Right lobe of liver (tissue), 6 donors: ENCODE data around the gene PKIB. TPM values are rescaled to one million over a fixed set of nuclear protein-coding genes. Genes with fewer than 3 reads are reported as not detected.

Experiments
- ATAC-seq, 4 donors: fragments of 200-7000 bp; cut with Tn5 transposase; one replicate each; pipeline ENCODE4 v1.9.1; 2020; ENCODE audit warnings: mild to moderate bottlenecking in 4 of 4, moderate library complexity in 4 of 4
- DNase-seq, 3 donors: peaks; one replicate each; pipeline ENCODE4 v3.0.0-alpha.2; 2020
- H3K27ac ChIP-seq, 3 donors: fragments of 200-600 bp; one replicate each; pipeline ENCODE4 v1.8.0; 2022
- H3K27me3 ChIP-seq, 2 donors: fragments of 200-600 bp; one replicate each; pipeline ENCODE4 v1.8.0; 2022
- H3K36me3 ChIP-seq, 4 donors: fragments of 200-600 bp; sonication (generic) in 1 of 4; one replicate each; pipeline versions ENCODE4 v1.5.1 to v1.8.0; 2017 to 2022; ENCODE audit warnings: control low read depth in 1 of 4
- H3K4me1 ChIP-seq, 4 donors: fragments of 200-600 bp; sonication (generic) in 1 of 4; one replicate each; pipeline versions ENCODE4 v1.5.1 to v1.8.0; 2017 to 2022; ENCODE audit warnings: control low read depth in 1 of 4
- H3K4me3 ChIP-seq, 3 donors: fragments of 200-600 bp; one replicate each; pipeline ENCODE4 v1.8.0; 2022
- H3K9me3 ChIP-seq, 4 donors: fragments of 200-600 bp; sonication (generic) in 1 of 4; one replicate each; pipeline versions ENCODE4 v1.5.1 to v1.8.0; 2017 to 2022; ENCODE audit warnings: control low read depth in 1 of 4
- CTCF ChIP-seq, 4 donors: fragments of 200-600 bp in 3 of 4; fragments of 450-650 bp in 1 of 4; IDR thresholded peaks; one replicate each; pipeline versions ENCODE4 v1.5.1 to v1.8.0; 2016 to 2022; ENCODE audit warnings: antibody characterized with exemption in 4 of 4, mild to moderate bottlenecking in 2 of 4
- POLR2A ChIP-seq: fragments of 450-650 bp; IDR thresholded peaks from one replicate; pipeline ENCODE4 v1.6.1; 2017; ENCODE audit warnings: antibody characterized with exemption, mild to moderate bottlenecking
- WGBS: methylation state at CpG from one replicate; pipeline ENCODE4 v1.1.6; 2018; ENCODE audit warnings: low coverage, low lambda C conversion rate; ENCODE audit not compliant: insufficient coverage; ENCODE audit errors: missing lambda C conversion rate; 5-methylcytosine and 5-hydroxymethylcytosine counted together
- intact Hi-C, 2 donors: fragments of 100-400 bp; cut with DNase I; formaldehyde crosslinking; loops; one replicate each; pipeline versions ENCODE4 v1.11.2 to v1.14.1; 2022
- total RNA-seq, 6 experiments: library from RNA; depleted of rRNA in 2 of 6; stranded (reverse); fragments of >200 nt in 2 of 6; fragmentation: NEBNext Ultra II Directional in 3 of 6; extraction: Animal tissue kit (Norgen Biotek cat#: 25700) in 3 of 6; gene quantifications; one replicate each; pipeline versions ENCODE4 v1.1.0 to v1.2.4, GENCODE V29; 2016 to 2023
- donor health status: DM: no; HTN: yes; CAD: no.
- donor health status: DM: no; HTN: no; CAD: no.
- donor health status: DM: no; HTN: no; CAD: no.
- donor health status: DM: no; HTN: yes; CAD: no.
- donor health status: DM: no; HTN: yes; CAD: no.

Gene PKIB
- total RNA-seq, 6 experiments from 2014 or later, result 2.4 to 12.1 (median 4.1) TPM

GRCh38 chr6:122677406-122677805, 67.2 kb downstream of the PKIB start:
- DNase-seq (no peak), ATAC-seq (no peak)
- Histone ChIP-seq H3K36me3 (no peaks in the 10 kb centered on the region), H3K4me3 (no peak overlapping the region), H3K4me1 (no peaks in the 10 kb centered on the region), H3K9me3 (no peaks in the 10 kb centered on the region), H3K27me3 (no peaks in the 10 kb centered on the region), H3K27ac (no peak overlapping the region)
- no CpG with 5 or more reads among the region's 1 CpG for WGBS
- TF ChIP-seq CTCF (IDR thresholded peaks at IDR 0.05) (no peak), POLR2A (no peak)
- intact Hi-C loops, result no loop called here

- Histone ChIP-seq H3K9me3 (no peaks in the 10 kb centered on the region), H3K4me1 (no peaks in the 10 kb centered on the region), H3K36me3 (no peaks in the 10 kb centered on the region), H3K4me3 (no peak overlapping the region), H3K27me3 (no peaks in the 10 kb centered on the region), H3K27ac (no peak overlapping the region)
- TF ChIP-seq POLR2A (no peak), CTCF (IDR thresholded peaks at IDR 0.05) (no peak)
- 45% methylated on average over 3 of the region's 3 CpGs for WGBS
- DNase-seq (no peak), ATAC-seq (no peak)
- intact Hi-C loops, result no loop called here
Observed at GRCh38 chr6:122678841-122679240, 68.6 kb downstream of the PKIB start.

GRCh38 chr6:122681705-122682104, 71.5 kb downstream of the PKIB start:
- Histone ChIP-seq H3K4me3 (no peak overlapping the region), H3K36me3 (no peaks in the 10 kb centered on the region), H3K27ac (no peak overlapping the region), H3K4me1 (no peaks in the 10 kb centered on the region), H3K9me3 (no peaks in the 10 kb centered on the region), H3K27me3 (no peaks in the 10 kb centered on the region)
- intact Hi-C loops, result no loop called here
- no peak for ATAC-seq
- WGBS, result 78% methylated on average over 3 of the region's 3 CpGs
- TF ChIP-seq CTCF (IDR thresholded peaks at IDR 0.05) (no peak), POLR2A (no peak)
- no peak for DNase-seq

- intact Hi-C loops, result no loop called here
- H3K27ac ChIP-seq, result no peak overlapping the region
- H3K27me3 ChIP-seq, result no peaks in the 10 kb centered on the region
- H3K36me3 ChIP-seq, result no peaks in the 10 kb centered on the region
- DNase-seq (no peak), ATAC-seq (peak in 1 of 4 donors; percentile 95)
- no peaks in the 10 kb centered on the region for H3K4me1 ChIP-seq
- H3K4me3 ChIP-seq, result no peak overlapping the region
- TF ChIP-seq CTCF (IDR thresholded peaks at IDR 0.05) (no peak), POLR2A (no peak)
- no peaks in the 10 kb centered on the region for H3K9me3 ChIP-seq
- WGBS, result 25% methylated on average over 1 of the region's 1 CpG
Observed at GRCh38 chr6:122683989-122684651, 73.9 kb downstream of the PKIB start.

- intact Hi-C loops, result no loop called here
- Histone ChIP-seq H3K27me3 (no peaks in the 10 kb centered on the region), H3K36me3 (no peaks in the 10 kb centered on the region), H3K4me1 (no peaks in the 10 kb centered on the region), H3K27ac (no peak overlapping the region), H3K9me3 (no peaks in the 10 kb centered on the region), H3K4me3 (no peak overlapping the region)
- 57% methylated on average over 1 of the region's 3 CpGs for WGBS
- TF ChIP-seq POLR2A, result no peak
- TF ChIP-seq CTCF (IDR thresholded peaks at IDR 0.05), result no peak
- DNase-seq (no peak), ATAC-seq (no peak)
Observed at GRCh38 chr6:122692175-122692598, 82.0 kb downstream of the PKIB start.
